Measurements from ENCODE around the gene CHCHD4. TPM values are rescaled to one million over a fixed set of nuclear protein-coding genes. Genes with fewer than 3 reads are reported as not detected.

The CHCHD4 gene
- total and polyA plus RNA-seq, 2 of the 13 experiments (the other 11 are each of a cell fraction or from before 2014, with no cell fraction given) = 15.8 to 24.1 TPM

- H3K79me2 ChIP-seq (ENCODE audit: insufficient read depth, low read length) = no peaks in the 10 kb centered on the region
- no peaks in the 10 kb centered on the region for H3K36me3 ChIP-seq (replicated peaks in 1 of 2; ENCODE audit: control insufficient read depth in 1 of 2, insufficient read depth in 2 of 2, low read length in 2 of 2)
- peaks cover 0 to 10% of the 10 kb centered on the region in 2 experiments; a peak in 2 of 5 replicates for H3K27me3 ChIP-seq (ENCODE audit: control insufficient read depth in 1 of 2, insufficient read depth in 2 of 2, low read length in 2 of 2)
- in situ Hi-C loops (cut with HindIII; ENCODE audit: extremely low pct_ligation_motif_present, low pct_unique_long_range_greater_than_20kb) = no loop called here
- DNase-seq (ENCODE audit: low spot score) (no peak), FAIRE-seq (no peak), ATAC-seq (no peak)
- no peak overlapping the region for H3K4me2 ChIP-seq (ENCODE audit: low read depth, low read length)
- H3K4me3 ChIP-seq (replicated peaks in 1 of 3; ENCODE audit: insufficient read depth in 1 of 3, low read depth in 2 of 3, low read length in 3 of 3) = no peak overlapping the region
- no peaks in the 10 kb centered on the region for H3K9me3 ChIP-seq (ENCODE audit: low read length)
- CTCF ChIA-PET (ENCODE audit: low intra/inter-chr PET ratio, low total read pairs) = no interaction called here
- H3K4me1 ChIP-seq (ENCODE audit: insufficient read depth, low read length) = peaks cover 7% of the 10 kb centered on the region
- POLR2A ChIA-PET = no interaction called here
- H4K20me1 ChIP-seq (ENCODE audit: insufficient read depth, low read length) = no peaks in the 10 kb centered on the region
- no peak for TF ChIP-seq PAF1 (CRISPR knock-in tag; IDR thresholded peaks at IDR 0.05)
- TF ChIP-seq ATAD3A (CRISPR knock-in tag; IDR thresholded peaks at IDR 0.05) = no peak
- TF ChIP-seq ZNF12 (CRISPR knock-in tag; IDR thresholded peaks at IDR 0.05) = no peak
- no peak for TF ChIP-seq NFE2L2 (IDR thresholded peaks at IDR 0.05; ENCODE audit: low read length)
- TF ChIP-seq ZNF282 (IDR thresholded peaks at IDR 0.05; ENCODE audit: partially characterized antibody) = no peak
- no peak for TF ChIP-seq AKNA (CRISPR knock-in tag; IDR thresholded peaks at IDR 0.05; ENCODE audit: borderline replicate concordance)
- no peak for TF ChIP-seq ZBTB25 (CRISPR knock-in tag; IDR thresholded peaks at IDR 0.05)
- no peak for TF ChIP-seq ZNF784 (CRISPR knock-in tag; IDR thresholded peaks at IDR 0.05; ENCODE audit: borderline replicate concordance)
- TF ChIP-seq CCDC6 (CRISPR knock-in tag; IDR thresholded peaks at IDR 0.05) = no peak
- no peak for TF ChIP-seq ZNF782 (CRISPR knock-in tag; IDR thresholded peaks at IDR 0.05; ENCODE audit: borderline replicate concordance)
- no peak for TF ChIP-seq RBFOX2 (IDR thresholded peaks at IDR 0.05; ENCODE audit: low read depth, low read length)
- no peak for TF ChIP-seq NCOA2 (CRISPR knock-in tag; IDR thresholded peaks at IDR 0.05)
- WGBS (ENCODE audit: low lambda C conversion rate) = 38% methylated on average over 3 of the region's 3 CpGs
- no peak overlapping the region for H3K9ac ChIP-seq (ENCODE audit: insufficient read depth, low read depth, low read length)
- H2AFZ ChIP-seq (ENCODE audit: low read length) = no peak overlapping the region
- no peak overlapping the region for H3K27ac ChIP-seq (ENCODE audit: extremely low read length, insufficient read depth, low read length)
- intact Hi-C loops (cut with micrococcal nuclease; ENCODE audit: unreplicated experiment) = no loop called here
- no TSS peak for BruUV-seq (replicated peaks)
These were observed 27.9 kb downstream of the CHCHD4 start for GRCh38 chr3:14096742-14097141.
